8988T (cell line): Measurements from ENCODE around the gene PDIA5.

Experiments
- DNase-seq: peaks from one replicate; pipeline ENCODE4 v3.0.0; 2011

Gene PDIA5

DNA sequence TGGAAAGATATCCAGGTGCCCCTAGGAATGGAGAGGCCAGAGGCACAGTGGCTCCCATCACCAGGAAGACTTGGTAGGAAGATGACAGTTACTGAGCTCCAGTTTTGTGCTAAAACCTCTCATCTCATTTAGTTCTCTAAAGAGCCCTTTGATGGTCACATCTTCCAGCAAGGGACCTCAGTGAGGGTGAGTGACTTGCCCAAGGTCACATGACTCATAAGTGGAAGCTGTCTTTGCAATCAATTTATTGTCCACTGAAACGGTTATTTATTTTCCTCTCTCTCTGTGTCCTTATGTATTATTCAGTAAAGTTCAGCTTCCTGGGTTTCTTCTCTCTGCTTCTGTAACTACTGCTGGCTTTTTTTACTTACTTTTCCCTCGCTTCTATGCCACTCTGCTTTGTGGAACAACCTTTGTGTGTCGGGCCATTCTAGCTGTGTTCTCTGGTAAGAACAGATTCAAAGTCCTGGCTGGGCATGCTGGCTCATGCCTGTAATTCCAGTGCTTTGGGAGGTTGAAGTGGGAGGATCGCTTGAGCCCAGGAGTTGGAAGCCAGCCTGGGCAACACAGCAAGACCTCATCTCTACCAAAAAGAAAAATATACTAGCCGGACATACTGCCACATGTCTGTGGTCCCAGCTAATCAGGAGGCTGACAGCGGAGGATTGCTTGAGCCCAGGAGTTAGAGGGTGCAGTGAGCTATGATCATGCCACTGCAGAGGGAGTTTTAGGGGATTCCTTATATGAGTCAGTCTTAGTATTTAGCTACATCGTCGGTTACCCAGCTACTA is 55.9 kb downstream of the PDIA5 start:
- DNase-seq = no peak

DNA sequence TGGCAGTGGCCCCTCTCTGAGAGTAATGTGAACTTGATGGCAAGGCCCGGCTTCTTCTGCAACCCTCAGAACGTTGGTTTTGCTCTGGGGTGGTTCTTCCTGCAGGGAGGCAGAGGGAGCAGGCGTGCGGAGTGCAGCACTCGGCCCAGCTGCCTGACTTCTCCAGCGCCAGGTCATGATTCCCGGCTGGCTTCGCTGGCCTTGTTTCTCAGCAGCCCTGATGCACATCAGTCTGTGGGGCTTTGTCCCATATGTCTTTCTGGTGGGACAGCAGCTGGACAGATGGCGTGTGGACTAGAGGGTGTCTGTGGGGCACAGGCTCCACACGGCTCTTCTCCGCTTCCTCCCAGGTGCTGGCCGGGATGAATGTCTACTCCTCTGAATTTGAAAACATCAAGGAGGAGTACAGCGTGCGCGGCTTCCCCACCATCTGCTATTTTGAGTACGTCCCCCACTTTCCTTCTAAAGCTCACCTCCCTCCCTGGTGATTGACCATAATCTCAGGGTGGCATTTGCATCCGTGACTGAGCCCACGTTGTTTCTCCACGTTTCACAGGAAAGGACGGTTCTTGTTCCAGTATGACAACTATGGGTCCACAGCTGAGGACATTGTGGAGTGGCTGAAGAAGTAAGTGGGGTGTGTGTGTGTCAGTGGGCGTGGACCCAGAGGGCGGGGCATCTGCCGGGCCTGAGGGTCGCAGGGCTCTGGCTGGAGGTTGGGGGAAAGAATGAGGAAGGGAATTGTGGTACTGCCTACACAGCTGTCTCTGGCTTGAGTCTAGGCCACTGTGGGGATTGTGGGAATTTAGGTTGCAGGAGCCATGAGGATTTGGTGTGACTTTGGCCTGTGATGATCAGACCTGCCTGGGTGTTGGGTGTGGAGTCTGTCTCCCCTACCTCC is 57.1 kb downstream of the PDIA5 start:
- DNase-seq = no peak

DNA sequence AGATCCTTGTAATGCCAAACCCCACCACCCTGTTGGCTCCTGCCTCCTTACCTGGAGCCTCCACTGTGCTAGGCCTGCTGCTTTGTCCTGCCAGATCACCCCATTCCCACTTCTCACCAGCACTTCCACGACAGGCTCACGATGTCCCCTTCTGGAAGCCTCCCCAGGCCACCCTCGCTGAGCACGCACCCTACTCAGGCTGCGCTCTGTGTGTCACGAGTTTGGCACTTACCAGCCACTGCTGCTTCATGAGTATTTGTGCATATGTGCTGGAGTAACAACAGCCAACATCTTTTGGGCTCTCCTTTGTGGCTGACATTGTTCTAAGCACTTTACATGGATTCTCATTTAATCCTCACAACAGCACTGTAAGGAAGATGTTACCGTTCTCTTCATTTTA is 58.1 kb downstream of the PDIA5 start:
- no peak for DNase-seq

DNA sequence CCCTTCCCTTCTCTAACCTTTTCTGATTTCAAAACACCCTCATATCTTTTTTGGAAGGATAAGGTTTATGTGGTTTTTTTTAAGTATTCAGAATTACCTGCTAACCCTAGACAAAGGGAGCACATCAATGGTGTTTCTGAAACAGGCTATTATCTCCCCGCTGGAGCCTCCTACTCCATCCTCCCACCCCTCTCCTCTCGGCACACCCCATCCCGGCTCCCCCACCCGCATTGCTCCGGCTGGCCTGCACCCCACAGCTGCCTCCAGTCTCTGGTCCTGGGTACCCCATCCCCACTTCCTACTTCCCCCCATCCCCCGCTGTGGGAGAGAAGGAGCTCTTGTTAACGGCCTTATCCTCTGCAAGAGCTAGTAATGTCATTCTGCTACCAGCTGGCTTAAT is 59.2 kb downstream of the PDIA5 start:
- DNase-seq = no peak

DNA sequence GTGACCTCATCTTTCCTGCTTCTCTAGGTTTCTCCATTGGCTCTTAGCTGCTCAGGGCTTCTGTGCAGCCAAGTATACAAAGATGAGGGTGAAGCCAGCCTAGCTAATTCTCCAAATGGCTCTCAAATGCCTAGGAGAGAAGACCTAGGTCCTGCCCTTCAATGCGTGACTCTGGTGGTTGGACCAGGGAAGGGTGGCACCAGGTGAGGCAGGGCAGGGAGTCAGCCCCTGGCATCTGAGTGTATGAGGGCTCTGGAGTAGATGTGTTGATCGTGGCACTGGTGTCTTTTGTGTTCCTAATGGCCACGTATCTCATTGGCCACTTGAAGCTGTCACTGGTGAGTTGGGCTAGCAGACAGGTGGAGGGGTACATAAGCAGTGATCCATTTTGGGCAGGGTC is 59.8 kb downstream of the PDIA5 start:
- DNase-seq = no peak

DNA sequence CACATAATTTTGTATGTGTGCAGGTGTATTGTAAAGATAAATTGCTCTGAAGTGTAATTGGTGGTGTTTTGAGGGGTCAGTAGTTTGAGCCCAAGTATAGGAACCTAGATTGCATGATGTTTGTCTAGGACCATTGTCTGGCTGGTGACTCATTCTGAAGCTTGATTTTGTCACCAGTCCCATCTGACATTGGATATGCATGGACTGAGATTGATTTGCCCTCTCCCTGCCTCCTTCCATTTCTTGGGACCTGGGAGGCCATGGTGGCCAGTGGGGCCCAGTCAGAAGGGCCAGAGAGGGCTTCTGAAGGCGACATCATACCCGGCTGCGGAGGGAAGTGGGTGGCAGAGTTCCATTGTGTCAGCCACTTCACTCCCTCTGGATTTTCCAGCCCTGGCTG is 62.3 kb downstream of the PDIA5 start:
- DNase-seq = no peak

DNA sequence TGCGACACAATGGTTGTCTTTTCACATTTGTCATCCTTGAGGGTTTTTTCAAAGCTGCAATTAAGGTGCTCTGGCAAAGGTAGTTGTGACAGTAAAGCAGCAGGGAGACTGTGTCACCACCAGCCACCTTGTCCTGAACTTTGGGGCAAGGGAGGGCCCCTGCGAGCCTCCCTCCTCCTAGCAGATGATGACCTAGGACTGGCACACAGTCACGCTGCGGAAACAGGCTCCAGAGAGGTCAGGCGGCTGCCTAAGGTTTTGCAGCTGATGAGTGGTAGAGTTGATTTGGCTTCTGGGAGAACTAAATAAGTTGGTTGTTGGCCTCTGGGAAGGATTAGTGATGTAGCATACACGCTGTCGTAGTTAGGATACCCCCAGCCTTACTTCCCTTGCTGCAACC is 62.7 kb downstream of the PDIA5 start:
- DNase-seq = no peak

DNA sequence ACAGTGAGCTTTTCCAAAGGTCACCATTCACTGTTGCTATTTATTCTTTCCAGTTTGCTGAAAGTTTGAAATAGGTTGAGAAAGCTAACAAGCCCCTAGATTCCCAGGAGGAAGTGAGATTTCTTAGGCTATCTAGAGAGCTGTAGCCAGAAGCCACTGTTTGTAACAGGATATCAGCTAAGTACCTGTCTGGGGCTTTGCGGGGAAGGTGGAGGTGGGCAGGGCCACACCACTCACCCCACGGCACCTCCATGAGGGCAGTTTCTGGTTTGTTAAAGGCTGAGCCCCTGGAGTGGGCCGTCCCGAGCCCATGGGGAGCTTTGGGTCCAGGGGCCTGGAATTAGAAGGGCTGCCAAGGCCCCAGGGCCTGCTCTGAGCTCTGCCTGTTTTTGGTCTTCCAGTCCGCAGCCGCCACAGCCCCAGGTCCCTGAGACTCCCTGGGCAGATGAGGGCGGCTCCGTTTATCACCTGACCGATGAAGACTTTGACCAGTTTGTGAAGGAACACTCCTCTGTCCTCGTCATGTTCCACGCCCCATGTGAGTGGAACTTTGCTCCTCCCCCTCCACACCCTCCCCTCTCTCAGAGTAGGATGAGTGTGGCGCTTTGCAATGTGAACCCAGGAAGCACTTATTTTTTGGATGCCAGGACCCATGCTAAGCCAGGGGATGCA is 63.4 kb downstream of the PDIA5 start:
- no peak for DNase-seq

DNA sequence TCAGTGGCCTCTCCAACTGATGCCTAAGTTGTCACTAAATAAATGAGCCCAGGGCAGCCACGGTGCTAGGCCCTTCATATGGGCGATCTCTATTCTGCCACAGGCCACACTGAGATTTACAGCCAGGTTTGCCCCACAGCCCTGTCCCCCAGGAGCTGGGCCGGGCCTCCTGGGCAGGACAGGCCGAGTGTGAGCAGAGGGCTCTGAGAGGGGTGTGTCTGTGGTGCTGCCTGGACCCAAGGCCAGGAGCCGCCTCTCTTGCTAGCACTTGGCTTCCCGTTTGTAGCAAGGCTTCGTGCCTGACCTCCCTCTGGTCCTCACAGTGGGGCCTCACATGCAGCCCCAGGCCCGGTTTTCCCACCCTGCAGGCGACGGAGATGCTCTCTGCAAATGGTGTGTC is 67.8 kb downstream of the PDIA5 start:
- no peak for DNase-seq

DNA sequence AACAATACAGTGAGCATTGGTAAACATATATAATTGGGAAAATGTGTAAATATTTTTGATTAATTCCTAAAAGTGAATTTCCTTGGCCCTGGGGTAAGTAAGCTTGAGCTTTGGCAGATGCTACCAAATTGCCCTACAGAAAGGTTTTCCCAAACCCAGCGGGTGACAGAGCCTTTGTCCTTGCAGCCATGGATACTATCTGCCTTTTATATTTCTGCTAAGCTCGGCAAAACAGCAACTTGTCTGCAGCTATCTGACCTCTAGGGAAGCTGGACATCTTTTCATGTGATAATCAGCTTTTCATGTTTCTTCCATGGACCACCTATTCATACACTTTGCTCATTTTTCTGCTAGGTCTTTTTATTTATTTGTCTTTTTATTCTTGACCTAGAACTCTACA is 70.2 kb downstream of the PDIA5 start:
- DNase-seq = no peak

DNA sequence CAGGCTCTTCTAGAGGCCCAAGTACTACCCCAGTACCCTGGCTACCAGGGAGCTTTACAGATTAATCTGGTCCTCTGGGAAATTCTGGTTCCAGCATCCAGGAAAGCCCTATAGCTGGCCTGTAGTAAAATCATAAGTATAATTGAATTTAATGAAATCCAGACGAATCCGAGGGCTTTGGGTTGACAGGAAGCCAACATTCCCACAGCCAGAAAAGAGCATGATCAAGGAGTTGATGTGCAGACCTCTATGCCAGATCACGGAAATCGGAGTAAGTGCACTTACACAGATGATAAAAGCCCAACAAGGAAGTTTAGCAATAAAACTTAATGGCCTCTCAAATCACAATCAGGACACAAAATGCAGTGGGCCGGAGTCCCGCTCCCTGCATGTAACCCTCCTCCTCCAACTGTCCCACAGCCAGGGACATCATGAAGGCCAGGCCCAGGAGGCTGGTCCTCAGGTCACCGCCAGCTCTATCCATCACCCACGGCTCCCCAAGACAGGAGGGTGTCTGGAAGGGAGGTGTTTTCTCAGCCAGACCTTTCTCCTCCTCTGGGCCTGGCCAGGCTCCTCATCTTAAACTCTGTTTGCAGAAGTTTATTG is 72.1 kb downstream of the PDIA5 start:
- DNase-seq = no peak

DNA sequence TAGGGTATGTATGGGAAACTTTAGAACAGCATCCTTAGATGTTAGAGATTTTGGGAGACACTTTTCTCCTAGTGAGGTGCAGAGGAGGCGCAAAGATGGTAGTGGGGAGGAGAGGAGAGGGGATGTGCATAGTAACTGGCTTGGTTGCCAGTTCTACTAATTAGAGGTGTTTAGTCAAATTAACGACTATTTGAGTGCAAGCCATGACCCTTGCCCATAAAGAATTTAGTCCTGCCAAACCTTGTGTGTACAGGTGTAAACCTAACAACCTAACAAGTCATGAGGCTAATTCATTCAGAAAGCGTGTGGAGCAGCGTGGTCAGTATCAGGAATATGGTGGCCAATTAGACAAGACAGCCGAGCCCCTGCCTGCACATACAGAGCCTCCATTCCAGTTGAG is 72.7 kb downstream of the PDIA5 start:
- no peak for DNase-seq

DNA sequence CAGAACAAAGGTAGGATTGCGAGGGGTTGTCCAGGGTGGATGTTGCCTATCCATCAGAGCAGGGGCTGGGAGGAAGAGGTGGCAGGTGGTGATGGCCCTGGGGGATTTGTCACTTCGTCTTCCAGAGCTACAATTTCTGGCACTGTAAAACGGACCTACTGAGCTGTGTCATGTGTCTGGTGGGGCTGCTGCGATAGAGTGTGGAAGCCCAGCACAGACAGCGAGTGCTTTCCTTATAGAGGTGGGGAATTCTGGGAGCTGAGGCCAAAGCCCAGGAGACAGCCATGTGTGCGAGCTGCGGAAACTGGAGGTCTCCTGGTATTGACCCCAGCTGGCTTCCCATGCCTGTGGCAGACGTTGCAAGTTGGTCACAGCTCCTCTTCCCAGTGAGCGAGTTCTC is 73.7 kb downstream of the PDIA5 start:
- no peak for DNase-seq

DNA sequence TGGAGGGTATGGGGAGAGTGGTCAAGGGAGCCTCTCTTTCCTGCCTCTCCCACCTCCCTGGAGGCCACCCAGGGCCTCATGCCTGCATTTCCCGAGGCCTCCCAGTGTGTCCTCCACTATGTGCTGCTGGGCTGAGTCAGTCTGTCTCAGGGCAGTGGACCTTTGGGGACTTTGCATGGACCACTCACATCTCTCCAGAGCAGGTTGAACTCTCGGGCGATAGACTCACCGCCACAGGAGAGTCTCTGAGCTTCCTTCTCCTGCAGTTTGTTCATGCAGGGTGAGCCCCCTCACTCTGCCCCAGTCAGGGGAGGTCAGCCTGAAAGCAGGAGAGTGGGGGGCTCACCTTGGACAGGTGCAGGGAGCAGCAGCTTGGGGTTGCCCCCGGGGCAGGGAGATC is 74.5 kb downstream of the PDIA5 start:
- no peak for DNase-seq

DNA sequence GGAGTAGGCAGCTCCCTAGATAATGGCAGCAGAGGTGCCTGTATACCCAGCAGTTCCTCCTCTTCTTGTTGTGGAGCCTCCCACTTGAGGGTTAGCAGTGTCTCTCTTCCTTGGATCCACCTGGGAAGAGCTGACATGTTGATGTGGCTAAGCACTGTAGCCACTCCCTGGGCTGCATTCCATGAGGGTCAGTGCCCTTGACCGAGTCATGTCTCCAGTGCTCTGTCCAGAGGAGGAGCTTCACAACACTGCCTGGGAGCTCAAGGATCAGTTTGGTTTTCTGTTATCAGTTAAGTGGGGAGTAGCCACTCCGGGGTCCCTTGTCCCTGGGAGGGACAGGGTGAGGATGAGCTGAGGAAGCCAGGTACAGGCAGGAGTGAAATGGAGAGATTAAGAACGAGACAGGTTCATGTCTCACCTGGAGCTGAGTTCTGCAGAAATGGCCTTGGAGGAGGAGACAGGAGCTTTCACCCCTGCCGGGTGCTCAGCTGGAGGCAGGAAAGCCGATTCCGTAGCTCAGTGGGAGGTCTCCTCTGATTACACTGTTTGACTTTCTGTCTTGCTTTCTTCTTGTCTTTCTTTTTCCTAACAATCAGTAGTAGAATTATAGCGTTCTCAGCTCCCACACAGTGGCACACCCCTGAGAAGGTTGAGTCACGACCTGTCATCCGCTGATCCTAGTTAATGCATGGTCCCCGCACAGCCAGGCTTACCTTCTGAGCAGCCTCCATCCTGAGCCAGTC is 77.0 kb downstream of the PDIA5 start:
- no peak for DNase-seq

DNA sequence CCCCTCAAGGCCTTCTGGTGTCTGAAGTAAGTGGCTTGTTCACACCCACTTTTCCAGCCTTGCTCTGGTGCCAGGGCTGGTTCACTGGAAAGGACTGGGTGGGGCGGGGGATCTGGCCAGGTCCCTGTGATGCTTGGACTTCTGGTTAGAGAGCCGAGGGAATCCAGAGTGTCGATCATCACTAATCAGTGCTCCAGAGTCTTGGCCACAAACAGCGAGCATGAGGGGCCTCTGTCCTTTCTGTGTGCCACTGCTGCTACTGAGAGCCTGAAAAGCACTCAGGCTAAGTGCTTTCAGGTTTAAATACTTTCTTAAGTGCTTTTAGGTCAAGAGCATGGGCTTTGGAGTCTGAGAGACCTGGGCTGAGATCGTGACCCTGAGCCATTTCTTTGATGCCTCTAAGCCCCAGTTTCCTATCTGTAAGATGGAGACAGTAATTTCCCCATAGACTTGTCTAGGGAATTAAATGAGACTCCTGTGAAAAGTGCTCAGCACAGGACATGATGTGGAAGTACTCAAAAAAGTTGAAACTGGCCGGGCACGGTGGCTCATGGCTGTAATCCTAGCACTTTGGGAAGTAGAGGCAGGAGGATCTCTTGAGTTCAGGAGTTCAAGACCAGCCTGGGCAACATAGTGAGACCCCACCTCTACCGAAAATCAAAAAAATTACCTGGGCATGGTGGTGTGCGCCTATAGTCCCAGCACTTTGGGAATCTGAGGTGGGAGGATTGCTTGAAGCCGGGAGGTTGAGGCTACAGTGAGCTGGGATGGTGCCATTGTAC is 81.1 kb downstream of the PDIA5 start:
- no peak for DNase-seq

DNA sequence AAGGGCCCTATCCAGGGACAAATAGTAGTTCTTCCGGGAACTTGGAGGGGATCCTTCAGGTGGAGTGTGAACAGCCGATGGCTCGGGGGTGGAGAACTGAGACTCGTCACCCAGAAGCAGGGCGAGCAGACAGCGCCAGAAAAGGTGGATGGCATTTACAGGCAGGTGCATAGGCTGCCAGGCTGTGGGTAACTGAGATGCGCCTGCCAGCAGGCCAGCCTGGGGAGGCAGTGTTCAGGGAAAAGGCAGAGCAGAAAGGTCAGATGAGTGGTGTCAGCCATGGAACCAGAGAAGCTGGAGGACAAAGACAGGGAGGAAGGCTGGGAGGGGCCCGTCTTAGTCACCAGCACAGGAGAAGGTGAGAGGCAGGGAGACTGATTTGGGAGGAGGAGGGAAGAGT is 81.9 kb downstream of the PDIA5 start:
- DNase-seq = no peak

DNA sequence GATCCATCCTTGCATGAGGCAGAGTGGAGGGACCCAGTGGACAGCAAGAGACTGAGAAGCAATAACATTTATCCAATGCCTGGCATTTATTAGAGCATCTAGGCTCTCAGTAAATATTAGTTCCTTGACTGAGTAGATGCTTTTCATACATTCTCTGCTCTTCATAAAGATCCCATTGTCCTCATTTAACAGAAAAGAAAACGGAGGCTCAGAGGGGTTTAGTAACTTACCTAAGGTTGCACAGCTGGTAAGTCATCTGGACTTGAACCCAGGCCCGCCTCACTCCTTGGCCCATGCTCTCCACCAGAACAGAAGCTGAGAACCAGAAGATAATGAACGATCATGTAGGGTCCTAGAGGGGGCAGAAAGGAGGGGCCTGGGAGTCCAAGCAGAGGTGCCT is 82.7 kb downstream of the PDIA5 start:
- no peak for DNase-seq

DNA sequence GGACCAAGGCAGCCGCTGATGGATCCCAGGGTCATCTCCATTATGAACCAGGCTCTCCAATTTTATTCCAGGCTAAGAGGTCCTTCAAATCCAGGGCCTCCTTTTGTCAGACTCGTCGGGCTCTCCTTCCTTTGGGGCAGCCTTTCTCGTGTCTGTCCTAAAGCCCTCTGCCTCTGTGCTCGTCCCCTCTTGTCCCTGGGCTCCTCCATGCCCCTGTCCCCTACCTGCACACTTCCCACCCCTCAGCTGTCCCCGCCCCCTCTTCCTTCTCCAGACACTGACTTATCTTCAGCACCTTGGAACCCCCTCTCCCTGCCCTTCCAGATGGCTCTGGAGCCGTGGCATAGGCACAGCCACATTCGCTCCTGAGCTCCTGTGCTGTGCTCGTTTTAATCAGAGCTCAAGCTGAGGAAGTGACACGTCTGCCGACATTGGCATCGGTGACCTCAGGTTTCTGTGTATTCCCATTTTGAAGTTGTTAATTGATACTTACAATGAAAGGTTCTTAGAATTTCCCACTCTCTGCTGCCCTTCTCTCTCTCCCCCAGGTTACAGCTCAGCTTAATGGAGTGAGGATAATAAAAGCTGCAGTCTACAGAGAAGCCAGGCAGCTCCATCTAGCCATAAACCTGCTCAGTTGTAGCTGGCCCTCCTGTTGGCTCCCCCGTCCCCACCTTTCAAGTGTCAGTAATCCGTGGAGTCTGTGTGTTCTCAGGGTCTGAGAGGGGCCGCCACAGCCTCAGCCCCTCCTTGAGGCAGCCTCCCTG is 83.8 kb downstream of the PDIA5 start:
- no peak for DNase-seq

DNA sequence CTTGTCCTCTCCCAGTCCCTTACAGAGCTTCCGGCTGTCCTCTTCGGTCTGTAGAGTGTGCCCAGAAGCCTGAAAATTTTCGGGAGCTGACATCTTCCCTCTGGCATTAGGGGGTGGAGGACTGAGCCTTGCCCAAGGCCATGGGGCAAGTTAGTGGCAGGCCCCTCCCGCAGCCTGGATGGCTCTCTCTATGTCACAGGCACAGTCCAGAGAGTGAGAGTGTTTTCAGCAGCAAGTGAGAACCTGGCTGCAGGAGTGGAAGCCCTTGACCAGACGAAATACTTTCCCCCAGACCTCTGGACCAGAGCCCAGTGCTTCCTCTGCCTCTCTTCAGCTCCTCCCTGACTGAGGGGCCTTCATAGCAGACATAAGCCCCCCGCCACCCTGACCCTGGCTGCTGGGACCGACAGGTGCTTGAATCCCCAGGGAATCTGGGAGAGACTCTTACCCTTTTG is 84.5 kb downstream of the PDIA5 start:
- DNase-seq = no peak
